NCI-H510A treated with DMSO at 0.1 percent for 48 hours (cell line): ENCODE results near the gene ASTN2.

Experiments used
- DNase-seq: peaks from one replicate; lab custom pipeline; 2025; lab: John Stamatoyannopoulos, UW

Gene ASTN2

GRCh38 chr9:117359910-117360309 lies 54.9 kb downstream of the ASTN2 start:
- DNase-seq, result no peak

- DNase-seq, result no peak
These were observed 59.3 kb downstream of the ASTN2 start for GRCh38 chr9:117355542-117355941.

- DNase-seq, result no peak
These were observed 59.9 kb downstream of the ASTN2 start for GRCh38 chr9:117354997-117355396.

- no peak for DNase-seq
These were observed 60.5 kb downstream of the ASTN2 start for GRCh38 chr9:117354244-117354847.

GRCh38 chr9:117344892-117345660 lies 69.8 kb downstream of the ASTN2 start:
- DNase-seq, result peak; percentile 18

- DNase-seq, result no peak
These were observed 71.4 kb downstream of the ASTN2 start for GRCh38 chr9:117343427-117343826.

GRCh38 chr9:117341151-117341550 lies 73.7 kb downstream of the ASTN2 start:
- no peak for DNase-seq

- no peak for DNase-seq
These were observed 74.4 kb downstream of the ASTN2 start for GRCh38 chr9:117340422-117340821.

GRCh38 chr9:117335837-117336433 lies 78.9 kb downstream of the ASTN2 start:
- no peak for DNase-seq

GRCh38 chr9:117334101-117334500 lies 80.8 kb downstream of the ASTN2 start:
- DNase-seq, result no peak

GRCh38 chr9:117325831-117326230 lies 89.0 kb downstream of the ASTN2 start:
- no peak for DNase-seq

- DNase-seq, result no peak
These were observed 89.6 kb downstream of the ASTN2 start for GRCh38 chr9:117325110-117325731.

- DNase-seq, result no peak
These were observed 91.5 kb downstream of the ASTN2 start for GRCh38 chr9:117323390-117323789.

- DNase-seq, result no peak
These were observed 97.7 kb downstream of the ASTN2 start for GRCh38 chr9:117317192-117317591.

GRCh38 chr9:117315236-117315635 lies 99.6 kb downstream of the ASTN2 start:
- DNase-seq, result no peak

GRCh38 chr9:117313989-117314388 lies 100.9 kb downstream of the ASTN2 start:
- DNase-seq, result no peak

- DNase-seq, result no peak
These were observed 107.2 kb downstream of the ASTN2 start for GRCh38 chr9:117307701-117308100.

GRCh38 chr9:117306032-117306431 lies 108.8 kb downstream of the ASTN2 start:
- DNase-seq, result no peak

GRCh38 chr9:117305454-117305853 lies 109.4 kb downstream of the ASTN2 start:
- DNase-seq, result no peak

- no peak for DNase-seq
These were observed 110.3 kb downstream of the ASTN2 start for GRCh38 chr9:117304549-117304948.

GRCh38 chr9:117303643-117304230 lies 111.1 kb downstream of the ASTN2 start:
- peak; percentile 44 for DNase-seq

GRCh38 chr9:117302487-117302886 lies 112.4 kb downstream of the ASTN2 start:
- peak; percentile 39 for DNase-seq
